ENCODE data around the gene SLC25A12.

- TF ChIP-seq REST (IDR thresholded peaks at IDR 0.05; ENCODE audit: insufficient read depth in 1 of 2, low read depth in 2 of 2, low read length in 2 of 2) = no peak
- TF ChIP-seq POLR2AphosphoS5 (IDR thresholded peaks at IDR 0.05; ENCODE audit: low read depth, low read length) = no peak
- no peak for TF ChIP-seq TAF1 (IDR thresholded peaks at IDR 0.05; ENCODE audit: borderline replicate concordance, insufficient read depth, low read length)
- TF ChIP-seq FOXP2 (optimal IDR thresholded peaks at IDR 0.05; ENCODE audit: borderline replicate concordance, extremely low read depth, extremely low read length, insufficient read depth) = no peak
Observed at GRCh38 chr2:171771463-171771862, 122.6 kb downstream of the SLC25A12 start.

All from PFSK-1 (cell line).